SU-DHL-6 (cell line): ENCODE measurements around the gene KCNH6.

Source experiments
- H2AFZ ChIP-seq: fragments of 200-600 bp; sonication (generic); 2 replicates; pipeline ENCODE4 v1.6.1; 2014; ENCODE audit warnings: low read depth, mild to moderate bottlenecking, moderate library complexity, mixed read lengths, antibody characterized with exemption, low read length; ENCODE audit not compliant: severe bottlenecking
- H3F3A ChIP-seq: fragments of 200-600 bp; shearing (Covaris generic); 2 replicates; pipeline ENCODE4 v1.6.0; 2016; ENCODE audit warnings: antibody characterized with exemption, mild to moderate bottlenecking; ENCODE audit not compliant: insufficient read depth
- H3K27ac ChIP-seq: fragments of 200-600 bp; sonication (generic); 2 replicates; pipeline ENCODE4 v1.5.1; 2016; ENCODE audit warnings: low read depth, mild to moderate bottlenecking, low read length, moderate library complexity, mixed read lengths
- H3K27me3 ChIP-seq: fragments of 200-600 bp; sonication (generic), shearing (Covaris generic); 2 replicates; pipeline ENCODE4 v1.6.0; 2014; ENCODE audit warnings: mild to moderate bottlenecking, low read length
- H3K36me3 ChIP-seq: fragments of 200-600 bp; sonication (generic); 2 replicates; pipeline ENCODE4 v1.6.1; 2014; ENCODE audit warnings: mild to moderate bottlenecking, low read length, mixed read lengths
- H3K4me2 ChIP-seq: fragments of 300-600, 200-600 bp; shearing (Covaris generic), sonication (generic); 2 replicates; pipeline ENCODE4 v1.6.0; 2014; ENCODE audit warnings: low read length, low read depth, mild to moderate bottlenecking; ENCODE audit not compliant: poor library complexity, severe bottlenecking
- H3K4me3 ChIP-seq: fragments of 200-600 bp; sonication (generic); 2 replicates; pipeline ENCODE4 v1.5.1; 2014; ENCODE audit warnings: antibody characterized with exemption, low read length, mild to moderate bottlenecking, mixed read lengths; ENCODE audit not compliant: insufficient read depth, poor library complexity, severe bottlenecking
- H3K79me2 ChIP-seq: fragments of 200-600 bp; sonication (generic); 2 replicates; pipeline ENCODE4 v1.6.1; 2014; ENCODE audit warnings: mild to moderate bottlenecking, low read length, moderate library complexity; ENCODE audit not compliant: insufficient read depth
- H3K9ac ChIP-seq: fragments of 200-600 bp; sonication (generic); 2 replicates; pipeline ENCODE4 v1.7.0; 2014; ENCODE audit warnings: mild to moderate bottlenecking, low read length
- H3K9me2 ChIP-seq: fragments of 200-600 bp; sonication (generic); replicated peaks from 2 replicates; pipeline ENCODE4 v1.6.1; 2014; ENCODE audit warnings: low read length; ENCODE audit not compliant: insufficient read depth
- H3K9me3 ChIP-seq: fragments of 200-600 bp; sonication (generic); 2 replicates; pipeline ENCODE4 v1.6.1; 2014; ENCODE audit warnings: low read length, mixed read lengths; ENCODE audit not compliant: insufficient read depth
- H4K20me1 ChIP-seq: fragments of 200-600 bp; sonication (generic); 2 replicates; pipeline ENCODE4 v1.6.1; 2014; ENCODE audit warnings: low read depth, mild to moderate bottlenecking, antibody characterized with exemption, low read length, moderate library complexity, mixed read lengths
- CTCF ChIP-seq: fragments of 200-600 bp; sonication (generic); IDR thresholded peaks from one replicate; pipeline ENCODE4 v1.5.1; 2017; ENCODE audit warnings: antibody characterized with exemption, mild to moderate bottlenecking, low read length, moderate library complexity; ENCODE audit not compliant: insufficient read depth, poor library complexity, severe bottlenecking
- EZH2phosphoT487 ChIP-seq: fragments of 200-600 bp; sonication (generic), shearing (Covaris generic); conservative IDR thresholded peaks from 2 replicates; pipeline ENCODE4 v1.6.1; 2018; ENCODE audit warnings: mild to moderate bottlenecking, antibody characterized with exemption, low read length, moderate library complexity, mixed read lengths

KCNH6 gene

GRCh38 chr17:63482509-63482908 is 40.6 kb upstream of the KCNH6 start:
- Histone ChIP-seq H3K9me2 (no peaks in the 10 kb centered on the region), H3F3A (no peaks in the 10 kb centered on the region), H2AFZ (no peak overlapping the region), H3K9ac (no peak overlapping the region), H3K27ac (no peak overlapping the region), H4K20me1 (no peaks in the 10 kb centered on the region), H3K79me2 (no peaks in the 10 kb centered on the region), H3K27me3 (no peaks in the 10 kb centered on the region), H3K4me2 (no peak overlapping the region), H3K36me3 (no peaks in the 10 kb centered on the region), H3K9me3 (no peaks in the 10 kb centered on the region), H3K4me3 (no peak overlapping the region)
- no peak for TF ChIP-seq CTCF
- no peak for TF ChIP-seq EZH2phosphoT487

GRCh38 chr17:63483038-63483437 is 40.1 kb upstream of the KCNH6 start:
- Histone ChIP-seq H3F3A (no peaks in the 10 kb centered on the region), H3K36me3 (no peaks in the 10 kb centered on the region), H3K27ac (no peak overlapping the region), H3K4me3 (no peak overlapping the region), H2AFZ (no peak overlapping the region), H4K20me1 (no peaks in the 10 kb centered on the region), H3K9ac (no peak overlapping the region), H3K9me2 (no peaks in the 10 kb centered on the region), H3K9me3 (no peaks in the 10 kb centered on the region), H3K4me2 (no peak overlapping the region), H3K79me2 (no peaks in the 10 kb centered on the region), H3K27me3 (no peaks in the 10 kb centered on the region)
- no peak for TF ChIP-seq CTCF
- no peak for TF ChIP-seq EZH2phosphoT487

- Histone ChIP-seq H3K9me2 (no peaks in the 10 kb centered on the region), H3K27me3 (no peaks in the 10 kb centered on the region), H3K9me3 (no peaks in the 10 kb centered on the region), H3K4me3 (no peak overlapping the region), H2AFZ (no peak overlapping the region), H3K36me3 (no peaks in the 10 kb centered on the region), H4K20me1 (no peaks in the 10 kb centered on the region), H3K9ac (no peak overlapping the region), H3K27ac (no peak overlapping the region), H3K79me2 (no peaks in the 10 kb centered on the region), H3K4me2 (no peak overlapping the region), H3F3A (no peaks in the 10 kb centered on the region)
- no peak for TF ChIP-seq EZH2phosphoT487
- TF ChIP-seq CTCF: no peak
Measured at GRCh38 chr17:63483655-63484575, 39.2 kb upstream of the KCNH6 start.
